AG09319 (cell line): Measurements from ENCODE around the gene NUDT3.

ENCODE experiments used
- DNase-seq: peaks from one replicate; pipeline ENCODE4 v3.0.0-alpha.2; 2010; ENCODE audit warnings: low read depth; ENCODE audit errors: extremely low read depth
- TF ChIP-seq, protein P1 (sequence below): IDR thresholded peaks from 2 replicates; pipeline ENCODE4 v1.5.1; 2011; ENCODE audit warnings: low read depth, mild to moderate bottlenecking, inconsistent platforms, low read length, moderate library complexity

Gene NUDT3

DNA sequence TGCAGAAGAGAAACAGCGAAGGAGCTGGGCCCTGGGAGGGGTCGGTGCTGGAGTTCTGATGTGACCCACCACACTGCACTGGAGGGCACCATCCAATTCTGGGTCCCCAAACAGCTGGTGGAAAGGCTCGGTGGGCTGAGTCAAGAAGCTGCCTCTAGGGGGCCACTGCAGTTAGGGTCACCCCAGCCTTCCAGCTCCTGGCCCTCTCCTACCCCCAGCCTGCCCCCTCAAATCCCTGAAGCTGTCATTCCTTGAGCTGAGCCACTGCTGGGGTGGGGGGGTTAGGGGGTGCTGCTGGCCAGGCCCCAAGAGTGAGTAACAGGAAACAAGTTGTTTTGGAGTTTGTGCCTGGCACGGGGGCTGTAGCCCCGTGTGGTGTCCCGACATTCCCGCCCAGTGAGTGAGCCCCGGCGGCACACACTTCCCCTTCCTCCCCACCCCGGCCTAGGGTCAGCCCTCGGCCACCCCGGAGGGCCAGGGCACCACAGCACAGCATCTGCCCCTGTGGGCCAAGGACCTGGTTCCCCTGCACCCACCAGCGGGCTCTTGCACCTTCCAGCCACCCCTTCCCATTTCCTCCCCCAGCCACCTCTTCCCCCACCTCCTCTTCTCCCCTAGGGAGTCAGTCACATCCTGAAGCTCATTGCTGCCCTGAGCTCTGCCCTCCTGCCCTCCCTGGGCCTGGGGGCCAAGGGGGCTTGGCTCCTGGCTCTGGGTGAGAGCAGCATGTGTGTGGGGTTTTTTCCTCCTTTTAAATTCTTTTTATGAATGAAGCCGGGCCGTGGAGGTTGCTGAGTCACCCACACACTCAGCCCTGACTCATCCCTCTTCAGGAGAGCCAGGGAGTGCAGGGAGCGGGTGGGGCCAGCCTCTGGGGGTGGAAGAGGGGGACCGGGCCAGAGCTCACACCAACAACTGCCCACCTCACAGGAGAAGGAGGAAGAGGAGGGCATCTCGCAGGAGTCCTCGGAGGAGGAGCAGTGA lies 148.3 kb downstream of the NUDT3 start:
- peak; percentile 63 for DNase-seq
- TF ChIP-seq, protein P1, sequence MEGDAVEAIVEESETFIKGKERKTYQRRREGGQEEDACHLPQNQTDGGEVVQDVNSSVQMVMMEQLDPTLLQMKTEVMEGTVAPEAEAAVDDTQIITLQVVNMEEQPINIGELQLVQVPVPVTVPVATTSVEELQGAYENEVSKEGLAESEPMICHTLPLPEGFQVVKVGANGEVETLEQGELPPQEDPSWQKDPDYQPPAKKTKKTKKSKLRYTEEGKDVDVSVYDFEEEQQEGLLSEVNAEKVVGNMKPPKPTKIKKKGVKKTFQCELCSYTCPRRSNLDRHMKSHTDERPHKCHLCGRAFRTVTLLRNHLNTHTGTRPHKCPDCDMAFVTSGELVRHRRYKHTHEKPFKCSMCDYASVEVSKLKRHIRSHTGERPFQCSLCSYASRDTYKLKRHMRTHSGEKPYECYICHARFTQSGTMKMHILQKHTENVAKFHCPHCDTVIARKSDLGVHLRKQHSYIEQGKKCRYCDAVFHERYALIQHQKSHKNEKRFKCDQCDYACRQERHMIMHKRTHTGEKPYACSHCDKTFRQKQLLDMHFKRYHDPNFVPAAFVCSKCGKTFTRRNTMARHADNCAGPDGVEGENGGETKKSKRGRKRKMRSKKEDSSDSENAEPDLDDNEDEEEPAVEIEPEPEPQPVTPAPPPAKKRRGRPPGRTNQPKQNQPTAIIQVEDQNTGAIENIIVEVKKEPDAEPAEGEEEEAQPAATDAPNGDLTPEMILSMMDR, result peak; percentile 49

DNA sequence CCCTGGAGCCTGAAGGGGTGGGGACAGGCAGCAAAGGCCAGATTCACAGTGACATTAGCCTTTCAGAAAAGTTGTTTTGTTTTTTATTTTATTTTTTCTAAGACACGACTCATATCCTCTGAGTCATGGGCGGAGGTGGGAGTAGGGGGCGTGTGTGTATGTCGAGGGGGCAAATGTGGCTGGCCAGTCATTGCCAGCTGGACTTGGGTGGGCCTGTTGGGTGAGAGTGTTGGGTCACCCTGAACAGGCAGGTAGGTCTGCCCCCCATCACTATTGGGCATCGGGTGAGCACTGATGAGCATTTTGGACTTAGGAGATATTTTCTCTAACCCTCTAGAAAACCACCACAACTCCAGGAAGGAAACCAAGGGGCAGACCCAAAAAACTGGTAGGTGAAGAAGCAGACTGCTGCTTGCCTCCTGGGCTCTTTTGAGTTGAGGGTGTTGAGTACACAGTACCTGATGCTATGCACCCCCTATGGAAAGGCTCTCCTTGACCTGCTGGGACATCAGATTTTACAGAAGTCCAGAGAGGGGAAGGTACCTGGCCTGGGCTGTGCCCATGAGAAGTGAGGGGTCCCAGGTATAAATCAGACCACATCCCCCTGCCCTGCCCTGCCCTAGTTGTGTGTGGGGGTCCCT lies 149.2 kb downstream of the NUDT3 start:
- TF ChIP-seq, protein P1, result no peak
- no peak for DNase-seq

DNA sequence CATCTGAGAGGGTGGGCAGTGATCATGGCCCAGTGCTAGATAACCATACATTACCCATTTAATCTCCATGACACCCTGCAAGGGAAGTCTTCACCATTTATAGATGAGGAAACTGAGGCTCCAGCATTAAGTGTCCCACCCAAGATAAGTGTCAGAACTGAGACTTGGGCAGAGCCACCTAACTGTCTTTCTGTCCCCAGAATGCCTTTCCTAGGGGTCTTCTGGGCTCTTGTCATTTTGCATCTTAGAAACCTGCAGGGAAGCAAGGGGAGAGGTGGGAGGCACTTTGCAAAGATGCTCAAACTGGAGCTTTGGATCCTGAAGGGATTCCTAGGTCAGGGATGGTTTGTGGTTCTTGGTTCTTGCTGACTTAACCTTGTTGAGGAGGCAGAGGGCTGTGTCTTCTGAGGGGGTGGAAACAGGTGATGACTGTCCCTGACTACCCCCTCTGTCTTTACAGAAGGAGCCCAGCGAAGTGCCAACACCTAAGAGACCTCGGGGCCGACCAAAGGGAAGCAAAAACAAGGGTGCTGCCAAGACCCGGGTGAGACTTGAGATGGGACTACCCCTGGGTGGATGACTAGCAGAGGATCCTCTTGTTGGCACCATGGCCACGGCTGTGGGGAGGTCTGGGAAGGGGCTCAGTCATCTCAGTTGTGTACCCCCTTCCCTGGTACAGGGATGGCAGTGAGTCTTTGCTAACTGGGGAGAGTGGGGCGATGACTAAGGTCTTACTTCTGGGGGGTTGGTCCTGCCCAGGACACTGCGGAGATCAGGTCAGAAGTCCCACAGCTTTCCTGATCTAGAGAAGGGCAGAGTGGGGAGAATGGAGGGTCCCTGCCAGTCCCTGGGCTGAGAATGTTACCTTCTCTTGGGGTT lies 150.0 kb downstream of the NUDT3 start:
- DNase-seq, result no peak
- TF ChIP-seq, protein P1, result no peak

DNA sequence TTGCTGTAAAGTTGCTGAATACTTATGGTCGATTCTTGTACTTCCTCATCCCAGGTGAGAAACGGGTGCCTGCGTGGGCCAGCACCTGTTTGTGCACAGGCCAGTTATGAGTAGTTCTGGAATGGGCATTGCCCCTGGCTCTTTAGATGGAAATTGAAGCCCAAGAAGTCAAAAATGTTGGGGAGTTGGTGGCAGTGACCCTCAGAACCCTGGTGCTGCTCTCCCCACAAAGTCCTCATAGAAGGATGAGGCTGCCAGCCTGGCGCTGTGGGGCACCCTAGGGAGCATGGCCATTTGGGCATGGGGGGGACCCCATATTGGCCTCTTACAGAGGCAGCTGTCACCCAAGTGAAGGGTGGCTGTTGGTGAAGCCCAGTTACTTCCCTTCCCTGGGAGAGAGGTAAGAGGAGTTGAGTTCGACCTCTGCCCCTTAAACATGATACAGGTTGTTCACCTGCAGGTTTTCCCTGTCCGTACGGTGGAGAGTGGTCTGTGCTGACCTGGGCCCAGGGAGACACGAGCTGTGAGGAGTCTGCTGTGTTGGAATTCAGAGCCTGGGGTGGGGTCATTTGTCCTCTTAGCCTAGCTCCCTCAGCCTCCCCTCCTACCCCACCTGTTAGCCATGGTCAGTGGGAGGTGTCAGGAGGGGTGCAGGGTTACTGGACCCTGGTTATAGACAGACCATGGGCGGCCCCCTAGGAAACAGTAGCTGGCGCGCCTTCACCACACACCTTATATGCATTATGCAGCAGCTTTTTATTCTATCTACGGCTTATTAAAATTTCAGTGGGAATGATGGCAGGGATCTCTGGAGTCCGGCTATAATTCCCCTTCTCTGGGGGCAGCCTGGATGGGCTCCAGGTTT lies 150.9 kb downstream of the NUDT3 start:
- no peak for DNase-seq
- TF ChIP-seq, protein P1, result no peak

DNA sequence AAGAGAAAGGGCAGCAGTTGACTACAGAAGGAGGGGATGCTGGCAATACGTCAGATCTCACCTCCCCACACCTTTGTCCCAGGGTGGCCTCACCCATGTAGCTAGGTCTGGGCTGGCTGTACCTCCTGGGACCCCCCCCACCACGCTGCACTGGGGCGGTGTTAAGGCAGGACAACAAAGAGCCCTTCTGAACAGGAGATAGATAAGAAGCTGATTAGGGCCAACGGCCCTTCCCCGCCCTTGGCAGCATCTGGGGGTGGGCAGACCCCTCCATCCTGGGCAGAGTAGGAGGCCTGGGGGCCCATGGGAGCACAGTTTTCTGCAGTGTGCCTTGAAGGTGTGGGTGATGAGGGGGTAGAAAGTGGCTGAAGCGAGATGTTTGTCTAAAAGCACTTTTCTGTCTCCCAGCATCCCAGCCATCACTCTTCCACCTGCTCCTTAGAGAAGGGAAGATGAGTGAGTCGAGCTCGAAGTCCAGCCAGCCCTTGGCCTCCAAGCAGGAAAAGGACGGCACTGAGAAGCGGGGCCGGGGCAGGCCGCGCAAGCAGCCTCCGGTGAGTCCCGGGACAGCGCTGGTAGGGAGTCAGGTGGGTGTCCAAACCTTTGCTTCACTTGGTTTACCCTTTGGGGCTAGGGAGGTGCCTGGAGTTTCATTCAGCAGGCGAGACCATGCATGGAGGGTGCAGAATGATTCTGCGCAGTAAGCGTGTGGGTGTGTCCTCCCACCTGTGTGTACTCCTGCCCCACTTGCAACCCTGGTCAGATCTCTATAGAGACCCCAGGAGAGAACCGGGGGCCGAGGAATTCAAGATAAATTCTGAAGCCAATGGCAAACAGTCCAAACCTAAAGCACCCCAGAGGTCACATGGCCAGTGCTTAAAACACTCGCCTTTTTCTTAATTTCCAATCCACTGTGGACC lies 151.9 kb downstream of the NUDT3 start:
- no peak for DNase-seq
- TF ChIP-seq, protein P1, result no peak

DNA sequence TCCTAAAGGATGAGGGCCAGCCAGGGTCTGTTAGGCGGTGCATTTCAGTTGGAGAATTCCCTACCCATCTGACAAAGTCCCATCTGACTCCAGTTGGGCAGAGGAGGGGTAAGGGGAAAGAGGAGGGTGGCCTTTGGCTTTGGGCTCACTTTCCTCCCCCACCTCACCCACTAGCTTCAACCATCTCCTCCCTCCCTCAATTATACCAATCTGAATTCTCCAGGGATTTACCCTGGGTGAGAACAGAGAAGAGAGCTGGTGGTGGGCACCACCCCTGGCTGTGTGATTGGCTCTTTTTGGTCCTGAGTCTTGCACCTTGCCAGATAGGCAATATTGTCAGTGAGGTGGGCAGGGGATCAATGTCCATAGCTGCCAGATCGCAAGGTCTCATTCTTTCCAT lies 152.6 kb downstream of the NUDT3 start:
- no peak for DNase-seq

More for the DNA sequence above, 152.6 kb downstream of the NUDT3 start:
- TF ChIP-seq, protein P1, result no peak
